Mesendoderm (in vitro differentiated cells): Measurements from ENCODE around the gene ACSF3.
A peak's percentile ranks its signal among the peaks of the same experiment; 100 is the strongest.
"Not testable (repeated sequence)": the region's sequence is repeated elsewhere in the genome, so short reads cannot be mapped to it uniquely, and the experiment has no call there.

ENCODE experiments used
- DNase-seq: peaks from one replicate; pipeline ENCODE4 v3.0.0; 2013
- H2AK5ac ChIP-seq: 2 replicates; pipeline ENCODE4 v1.6.1; 2013; ENCODE audit warnings: low read length, inconsistent platforms
- H2BK120ac ChIP-seq: 2 replicates; pipeline ENCODE4 v1.6.1; 2013; ENCODE audit warnings: low read depth, mild to moderate bottlenecking, low read length, moderate library complexity, mixed read lengths
- H2BK15ac ChIP-seq: replicated peaks from 2 replicates; pipeline ENCODE4 v1.6.1; 2013; ENCODE audit warnings: low read depth, mild to moderate bottlenecking, moderate library complexity
- H2BK5ac ChIP-seq: 2 replicates; pipeline ENCODE4 v1.6.1; 2013; ENCODE audit warnings: low read length, inconsistent platforms
- H3K18ac ChIP-seq: 2 replicates; pipeline ENCODE4 v1.6.1; 2013; ENCODE audit warnings: mild to moderate bottlenecking, low read length, mixed read lengths
- H3K23ac ChIP-seq: one replicate; pipeline ENCODE4 v1.6.1; 2013; ENCODE audit warnings: low read length
- H3K27ac ChIP-seq: 2 replicates; pipeline ENCODE4 v1.5.1; 2013; ENCODE audit warnings: low read depth, mild to moderate bottlenecking, inconsistent platforms, low read length, moderate library complexity
- H3K27me3 ChIP-seq: 2 replicates; pipeline ENCODE4 v1.6.1; 2013; ENCODE audit warnings: low read length, control low read depth, mild to moderate bottlenecking, inconsistent platforms; ENCODE audit not compliant: insufficient read depth, poor library complexity
- H3K36me3 ChIP-seq: 2 replicates; pipeline ENCODE4 v1.6.1; 2013; ENCODE audit warnings: low read length, inconsistent platforms; ENCODE audit not compliant: control insufficient read depth, insufficient read depth
- H3K4ac ChIP-seq: one replicate; pipeline ENCODE4 v1.6.1; 2013; ENCODE audit warnings: low read depth, mild to moderate bottlenecking, low read length, moderate library complexity
- H3K4me1 ChIP-seq: 2 replicates; pipeline ENCODE4 v1.6.1; 2013; ENCODE audit warnings: low read depth, low read length, inconsistent platforms; ENCODE audit not compliant: control insufficient read depth
- H3K4me2 ChIP-seq: 2 replicates; pipeline ENCODE4 v1.6.1; 2013; ENCODE audit warnings: low read length
- H3K4me3 ChIP-seq: 2 replicates; pipeline ENCODE4 v1.5.1; 2013; ENCODE audit warnings: mild to moderate bottlenecking, low read length
- H3K56ac ChIP-seq: one replicate; pipeline ENCODE4 v1.6.1; 2013; ENCODE audit warnings: low read length
- H3K79me1 ChIP-seq: 2 replicates; pipeline ENCODE4 v1.6.1; 2013; ENCODE audit warnings: low read length, inconsistent platforms
- H3K79me2 ChIP-seq: 2 replicates; pipeline ENCODE4 v1.6.1; 2013; ENCODE audit warnings: mild to moderate bottlenecking, low read length; ENCODE audit not compliant: control insufficient read depth, insufficient read depth
- H3K9ac ChIP-seq: 2 replicates; pipeline ENCODE4 v1.6.1; 2013; ENCODE audit warnings: low read length, inconsistent platforms
- H4K5ac ChIP-seq: one replicate; pipeline ENCODE4 v1.6.1; 2013; ENCODE audit warnings: low read length
- H4K8ac ChIP-seq: one replicate; pipeline ENCODE4 v1.6.1; 2013; ENCODE audit warnings: low read depth, mild to moderate bottlenecking, control low read depth, low read length, moderate library complexity
- WGBS: extraction: QIAGEN DNeasy Blood & Tissue Kit; methylation state at CpG from one replicate; pipeline ENCODE4 v1.1.7; 2013; ENCODE audit warnings: low lambda C conversion rate, missing lambda C conversion rate; ENCODE audit not compliant: insufficient coverage; ENCODE audit errors: extremely low coverage; 5-methylcytosine and 5-hydroxymethylcytosine counted together

Gene ACSF3

DNA sequence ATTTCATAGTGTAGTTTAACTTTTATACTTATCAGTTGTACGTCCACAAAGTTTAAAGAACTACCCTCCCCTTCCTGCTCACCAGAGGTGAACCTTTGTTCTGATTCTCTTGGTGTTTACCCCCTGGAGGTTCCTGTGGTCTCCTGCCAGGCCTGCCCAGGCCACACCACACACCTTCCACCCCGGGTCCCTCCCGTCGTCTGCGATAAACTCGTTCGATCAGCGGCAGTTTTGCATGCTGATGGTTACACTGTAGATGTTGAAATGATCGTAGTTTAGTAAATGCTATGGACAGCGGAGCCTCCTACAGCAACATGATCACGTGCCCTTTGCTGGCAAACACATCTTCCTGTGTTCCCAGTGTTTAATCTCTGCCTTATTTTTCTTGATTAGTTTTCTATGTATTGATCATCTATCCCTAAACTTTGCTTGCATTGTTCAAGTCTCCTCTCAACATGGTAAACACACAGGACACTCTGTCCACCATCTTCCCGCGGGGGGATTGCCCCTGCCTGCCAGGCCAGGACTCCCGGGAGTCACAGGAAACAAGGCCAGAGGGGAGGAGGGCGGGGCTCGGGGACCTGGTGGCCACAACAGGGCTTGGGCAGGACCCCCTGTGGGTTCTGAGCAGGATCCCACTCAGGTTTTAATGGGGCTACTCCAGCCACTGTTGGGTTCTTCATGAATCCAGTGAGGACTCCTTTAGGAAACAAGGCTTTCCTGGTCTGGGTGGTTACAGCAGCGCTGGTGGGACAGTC is 2.8 kb upstream of the ACSF3 start:
- Histone ChIP-seq H3K4me1 (no peaks in the 10 kb centered on the region), H3K79me1 (peaks cover 6% of the 10 kb centered on the region), H3K9ac (no peak overlapping the region), H3K79me2 (peaks cover 9% of the 10 kb centered on the region), H2BK5ac (no peak overlapping the region), H3K27ac (no peak overlapping the region), H3K56ac (no peak overlapping the region), H3K23ac (no peak overlapping the region), H3K4me3 (no peak overlapping the region), H3K4ac (no peak overlapping the region), H2BK15ac (no peak overlapping the region), H2AK5ac (no peak overlapping the region), H3K36me3 (no peaks in the 10 kb centered on the region), H3K4me2 (no peak overlapping the region), H3K27me3 (no peaks in the 10 kb centered on the region), H2BK120ac (no peak overlapping the region), H4K5ac (no peak overlapping the region), H3K18ac (no peak overlapping the region), H4K8ac (no peak overlapping the region)
- DNase-seq: no peak
- no CpG with 5 or more reads among the region's 17 CpGs for WGBS

DNA sequence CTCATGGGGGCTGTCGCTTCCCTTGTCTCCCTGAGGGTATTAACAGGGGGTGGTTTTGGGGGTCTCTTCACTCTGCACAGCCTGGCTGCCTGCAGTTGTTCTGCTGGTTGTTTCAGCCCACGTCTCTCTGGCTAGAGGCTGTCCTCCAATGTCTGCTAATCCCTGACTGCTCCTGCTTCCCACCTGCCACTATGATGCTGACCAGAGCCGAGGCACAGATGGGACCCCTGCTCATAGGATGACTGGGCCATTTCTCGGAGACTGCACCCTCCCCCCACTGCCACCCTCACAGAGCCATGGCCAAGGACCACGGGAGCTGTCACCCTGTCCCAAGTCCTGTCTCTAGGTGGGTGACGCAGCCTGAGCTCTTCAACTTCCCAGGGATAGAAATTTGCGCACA is 1.6 kb upstream of the ACSF3 start:
- no peaks in the 10 kb centered on the region for H3K4me1 ChIP-seq
- H2AK5ac ChIP-seq: no peak overlapping the region
- no peak overlapping the region for H4K8ac ChIP-seq
- H3K4ac ChIP-seq: no peak overlapping the region
- WGBS: no CpG with 5 or more reads among the region's 7 CpGs
- H2BK120ac ChIP-seq: no peak overlapping the region
- H3K79me1 ChIP-seq: peaks cover 8% of the 10 kb centered on the region
- H2BK5ac ChIP-seq: no peak overlapping the region
- peaks cover 13% of the 10 kb centered on the region for H3K79me2 ChIP-seq
- no peaks in the 10 kb centered on the region for H3K36me3 ChIP-seq
- no peak overlapping the region for H3K18ac ChIP-seq
- no peak overlapping the region for H3K9ac ChIP-seq
- H3K4me3 ChIP-seq: no peak overlapping the region
- H3K23ac ChIP-seq: no peak overlapping the region
- no peak overlapping the region for H3K4me2 ChIP-seq
- H3K27ac ChIP-seq: no peak overlapping the region
- no peak for DNase-seq
- H4K5ac ChIP-seq: no peak overlapping the region
- no peak overlapping the region for H2BK15ac ChIP-seq
- H3K56ac ChIP-seq: no peak overlapping the region
- H3K27me3 ChIP-seq: no peaks in the 10 kb centered on the region

DNA sequence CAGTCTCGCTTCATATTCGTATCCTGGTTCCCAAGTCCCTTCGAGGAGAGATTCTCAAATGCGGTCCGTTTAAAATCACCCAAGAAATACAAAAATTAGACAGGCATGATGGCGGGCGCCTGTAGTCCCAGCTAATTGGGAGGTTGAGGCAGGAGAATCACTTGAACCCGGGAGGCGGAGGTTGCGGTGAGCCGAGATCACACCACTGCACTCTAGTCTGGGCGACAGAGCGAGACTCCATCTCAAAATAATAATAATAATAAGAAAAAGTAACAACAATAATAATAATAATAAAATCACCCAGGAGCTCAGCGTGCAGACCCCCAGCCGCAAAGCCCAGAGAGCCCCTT is 425 bp upstream of the ACSF3 start:
- H3K27ac ChIP-seq, H3K4me1 ChIP-seq, H2BK120ac ChIP-seq, H2BK15ac ChIP-seq, H3K36me3 ChIP-seq, H4K5ac ChIP-seq, H2AK5ac ChIP-seq, H3K18ac ChIP-seq, H3K27me3 ChIP-seq, H2BK5ac ChIP-seq, H3K4ac ChIP-seq, H3K79me1 ChIP-seq, H3K4me3 ChIP-seq, DNase-seq: not testable (repeated sequence)
- Histone ChIP-seq H4K8ac (peak overlapping the region; percentile 43), H3K4me2 (peak overlapping the region; percentile 67), H3K79me2 (peaks cover 13% of the 10 kb centered on the region), H3K23ac (peak overlapping the region; percentile 45), H3K9ac (peak overlapping the region; percentile 76), H3K56ac (peak overlapping the region; percentile 93)
- no CpG with 5 or more reads among the region's 15 CpGs for WGBS

DNA sequence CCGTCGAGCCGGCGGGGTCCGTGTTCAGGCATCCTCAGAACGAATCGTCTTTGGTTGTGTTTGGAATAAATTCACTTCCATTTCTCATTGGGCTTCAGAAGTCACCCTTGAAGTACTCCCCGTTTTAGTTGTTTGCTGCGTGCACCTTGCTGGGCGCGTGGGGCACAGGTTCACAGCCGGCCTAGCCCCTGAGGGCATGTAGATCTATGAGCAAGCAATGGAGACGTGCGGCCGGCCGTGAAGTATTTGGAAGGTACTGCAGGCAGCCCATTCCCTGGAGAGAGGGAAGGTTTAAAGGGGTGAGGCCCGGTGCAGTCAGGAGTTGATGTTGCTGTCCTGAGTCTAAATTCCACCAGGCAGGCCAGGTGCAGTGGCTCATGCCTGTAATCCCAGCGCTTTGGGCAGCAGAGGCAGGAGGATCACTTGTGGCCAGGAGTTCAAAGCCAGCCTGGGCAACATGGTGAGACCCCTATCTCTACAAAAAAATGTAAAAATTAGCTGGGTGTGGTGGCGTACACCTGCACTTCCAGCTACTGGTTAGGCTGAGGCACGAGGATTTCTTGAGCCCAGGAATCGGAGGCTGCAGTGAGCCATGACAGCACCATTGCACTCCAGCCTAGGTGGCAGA is 714 bp downstream of the ACSF3 start:
- Histone ChIP-seq H3K23ac (no peak overlapping the region), H4K8ac (no peak overlapping the region)

DNA sequence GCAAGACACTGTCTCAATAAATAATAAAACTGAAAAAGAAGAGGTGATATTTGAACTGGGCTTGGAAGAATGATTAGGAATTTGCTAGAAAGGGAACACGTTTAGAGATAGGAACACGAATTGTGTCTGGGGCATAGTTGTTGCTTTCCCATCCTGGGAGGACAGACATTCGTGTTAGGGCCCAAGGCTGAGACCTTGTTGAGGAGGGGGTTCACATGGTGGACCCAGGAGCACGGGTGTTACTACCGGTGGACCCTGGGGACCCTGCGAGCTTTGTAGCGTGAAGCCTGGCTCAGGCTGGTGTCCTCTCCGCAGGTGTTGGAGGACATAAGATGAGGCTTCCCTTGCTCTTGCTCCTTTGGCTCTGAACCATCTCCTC is 1.2 kb downstream of the ACSF3 start:
- no peak overlapping the region for H4K8ac ChIP-seq
- H3K23ac ChIP-seq: peak overlapping the region; percentile 66
- H3K56ac ChIP-seq: peak overlapping the region; percentile 49
- no peak overlapping the region for H2BK5ac ChIP-seq
- H4K5ac ChIP-seq: no peak overlapping the region
- DNase-seq: no peak
- H3K36me3 ChIP-seq: no peaks in the 10 kb centered on the region
- no peak overlapping the region for H3K18ac ChIP-seq
- peaks cover 17% of the 10 kb centered on the region for H3K79me2 ChIP-seq
- H3K79me1 ChIP-seq: peaks cover 16% of the 10 kb centered on the region
- no peak overlapping the region for H2AK5ac ChIP-seq
- H3K4me3 ChIP-seq: no peak overlapping the region
- no peak overlapping the region for H3K4me2 ChIP-seq
- H3K27me3 ChIP-seq: no peaks in the 10 kb centered on the region
- H3K27ac ChIP-seq: no peak overlapping the region
- no peak overlapping the region for H2BK120ac ChIP-seq
- no peak overlapping the region for H3K9ac ChIP-seq
- no peak overlapping the region for H2BK15ac ChIP-seq
- H3K4me1 ChIP-seq: no peaks in the 10 kb centered on the region
- no peak overlapping the region for H3K4ac ChIP-seq
- no CpG with 5 or more reads among the region's 8 CpGs for WGBS

More for the DNA sequence above, 714 bp downstream of the ACSF3 start:
- no peak overlapping the region for H3K27ac ChIP-seq
- no peaks in the 10 kb centered on the region for H3K4me1 ChIP-seq
- H2BK15ac ChIP-seq: no peak overlapping the region
- no peaks in the 10 kb centered on the region for H3K27me3 ChIP-seq
- H3K56ac ChIP-seq: peak overlapping the region; percentile 89
- H3K4me3 ChIP-seq: peak overlapping the region; percentile 82
- no peak overlapping the region for H4K5ac ChIP-seq
- peak; percentile 38 for DNase-seq
- H3K79me1 ChIP-seq: peaks cover 16% of the 10 kb centered on the region
- H3K18ac ChIP-seq: peak overlapping the region; percentile 85
- H2BK120ac ChIP-seq: no peak overlapping the region
- H3K79me2 ChIP-seq: peaks cover 17% of the 10 kb centered on the region
- H2BK5ac ChIP-seq: no peak overlapping the region
- no peak overlapping the region for H2AK5ac ChIP-seq
- H3K36me3 ChIP-seq: no peaks in the 10 kb centered on the region
- H3K4ac ChIP-seq: peak overlapping the region; percentile 83
- peak overlapping the region; percentile 82 for H3K9ac ChIP-seq
- H3K4me2 ChIP-seq: peak overlapping the region; percentile 90
- WGBS: no CpG with 5 or more reads among the region's 21 CpGs
